Fibroblast of upper back skin (primary cell): ENCODE measurements around the gene PFDN1.
A peak's percentile ranks its signal among the peaks of the same experiment; 100 is the strongest.

Experiments
- DNase-seq: peaks from one replicate; pipeline ENCODE4 v3.0.0-alpha.2; 2013

Gene PFDN1

GRCh38 chr5:140235791-140236551 is 66.9 kb downstream of the PFDN1 start:
- no peak for DNase-seq

GRCh38 chr5:140234377-140234989 is 68.4 kb downstream of the PFDN1 start:
- DNase-seq: no peak

GRCh38 chr5:140232731-140233130 is 70.2 kb downstream of the PFDN1 start:
- DNase-seq: no peak

- DNase-seq: no peak
Observed at GRCh38 chr5:140230373-140230772, 72.5 kb downstream of the PFDN1 start.

- DNase-seq: no peak
Observed at GRCh38 chr5:140228364-140228837, 74.5 kb downstream of the PFDN1 start.

GRCh38 chr5:140227046-140227445 is 75.9 kb downstream of the PFDN1 start:
- no peak for DNase-seq

GRCh38 chr5:140225396-140225795 is 77.5 kb downstream of the PFDN1 start:
- DNase-seq: no peak

GRCh38 chr5:140224658-140225057 is 78.2 kb downstream of the PFDN1 start:
- no peak for DNase-seq

GRCh38 chr5:140223567-140223966 is 79.3 kb downstream of the PFDN1 start:
- DNase-seq: no peak

GRCh38 chr5:140222416-140222815 is 80.5 kb downstream of the PFDN1 start:
- DNase-seq: no peak

GRCh38 chr5:140221697-140222223 is 81.1 kb downstream of the PFDN1 start:
- peak; percentile 82 for DNase-seq

- DNase-seq: no peak
Observed at GRCh38 chr5:140220698-140221064, 82.2 kb downstream of the PFDN1 start.

- DNase-seq: peak; percentile 59
Observed at GRCh38 chr5:140220032-140220697, 82.7 kb downstream of the PFDN1 start.

GRCh38 chr5:140219068-140219991 is 83.6 kb downstream of the PFDN1 start:
- no peak for DNase-seq

GRCh38 chr5:140217299-140218026 is 85.4 kb downstream of the PFDN1 start:
- no peak for DNase-seq

GRCh38 chr5:140216478-140217074 is 86.3 kb downstream of the PFDN1 start:
- DNase-seq: no peak

- DNase-seq: no peak
Observed at GRCh38 chr5:140215276-140215675, 87.6 kb downstream of the PFDN1 start.

GRCh38 chr5:140214831-140215230 is 88.1 kb downstream of the PFDN1 start:
- DNase-seq: peak; percentile 68

- DNase-seq: no peak
Observed at GRCh38 chr5:140213370-140213983, 89.4 kb downstream of the PFDN1 start.

GRCh38 chr5:140208065-140208464 is 94.8 kb downstream of the PFDN1 start:
- no peak for DNase-seq
